GM18909 (cell line): ENCODE data around the gene RGS17.
"Not testable (repeated sequence)": the region's sequence is repeated elsewhere in the genome, so short reads cannot be mapped to it uniquely, and the experiment has no call there.

Source experiments
- ATAC-seq: cut with Tn5 transposase; IDR thresholded peaks from one replicate; pipeline ENCODE4 v1.9.1; 2021; ENCODE audit warnings: mild to moderate bottlenecking; ENCODE audit not compliant: unreplicated experiment, poor library complexity

The RGS17 gene

GRCh38 chr6:153043719-153044118, 87.4 kb downstream of the RGS17 start:
- no peak for ATAC-seq

GRCh38 chr6:153038378-153039057, 92.6 kb downstream of the RGS17 start:
- no peak for ATAC-seq

- ATAC-seq: no peak
Measured at GRCh38 chr6:153034139-153034538, 96.9 kb downstream of the RGS17 start.

GRCh38 chr6:153032255-153032882, 98.7 kb downstream of the RGS17 start:
- peak; percentile 54 for ATAC-seq

- no peak for ATAC-seq
Measured at GRCh38 chr6:153031335-153031955, 99.6 kb downstream of the RGS17 start.

- no peak for ATAC-seq
Measured at GRCh38 chr6:153028963-153029362, 102.1 kb downstream of the RGS17 start.

GRCh38 chr6:153028286-153028685, 102.8 kb downstream of the RGS17 start:
- no peak for ATAC-seq

GRCh38 chr6:153027480-153027879, 103.6 kb downstream of the RGS17 start:
- ATAC-seq: no peak

- ATAC-seq: no peak
Measured at GRCh38 chr6:153024709-153025017, 106.4 kb downstream of the RGS17 start.

GRCh38 chr6:153023977-153024708, 106.9 kb downstream of the RGS17 start:
- ATAC-seq: peak; percentile 99

- no peak for ATAC-seq
Measured at GRCh38 chr6:153018355-153018754, 112.7 kb downstream of the RGS17 start.

GRCh38 chr6:153016846-153017245, 114.2 kb downstream of the RGS17 start:
- ATAC-seq: no peak

- ATAC-seq: no peak
Measured at GRCh38 chr6:153015094-153015640, 115.9 kb downstream of the RGS17 start.

- ATAC-seq: no peak
Measured at GRCh38 chr6:153013438-153013837, 117.6 kb downstream of the RGS17 start.

GRCh38 chr6:153012856-153013255, 118.2 kb downstream of the RGS17 start:
- no peak for ATAC-seq

GRCh38 chr6:153003366-153003690, 127.8 kb downstream of the RGS17 start:
- peak; percentile 6 for ATAC-seq

GRCh38 chr6:153002613-153003365, 128.3 kb downstream of the RGS17 start, which contains the start of gene MTRF1L:
Gene MTRF1L (minus strand): TSS chr6:153002709. CDS start chr6:153002685, 24 bp downstream.
- peak; percentile 94 for ATAC-seq

GRCh38 chr6:153001767-153002612, 129.1 kb downstream of the RGS17 start:
- ATAC-seq: peak; percentile 25

GRCh38 chr6:153000790-153001189, 130.3 kb downstream of the RGS17 start:
- not testable (repeated sequence) for ATAC-seq
